ENCODE measurements around the gene AKR1C2. TPM values are rescaled to one million over a fixed set of nuclear protein-coding genes. Genes with fewer than 3 reads are reported as not detected.
A peak's percentile ranks its signal among the peaks of the same experiment; 100 is the strongest.

Gene AKR1C2
- total and polyA plus RNA-seq, 2 experiments from 2014 or later, result 51.0 to 51.7 TPM

DNA sequence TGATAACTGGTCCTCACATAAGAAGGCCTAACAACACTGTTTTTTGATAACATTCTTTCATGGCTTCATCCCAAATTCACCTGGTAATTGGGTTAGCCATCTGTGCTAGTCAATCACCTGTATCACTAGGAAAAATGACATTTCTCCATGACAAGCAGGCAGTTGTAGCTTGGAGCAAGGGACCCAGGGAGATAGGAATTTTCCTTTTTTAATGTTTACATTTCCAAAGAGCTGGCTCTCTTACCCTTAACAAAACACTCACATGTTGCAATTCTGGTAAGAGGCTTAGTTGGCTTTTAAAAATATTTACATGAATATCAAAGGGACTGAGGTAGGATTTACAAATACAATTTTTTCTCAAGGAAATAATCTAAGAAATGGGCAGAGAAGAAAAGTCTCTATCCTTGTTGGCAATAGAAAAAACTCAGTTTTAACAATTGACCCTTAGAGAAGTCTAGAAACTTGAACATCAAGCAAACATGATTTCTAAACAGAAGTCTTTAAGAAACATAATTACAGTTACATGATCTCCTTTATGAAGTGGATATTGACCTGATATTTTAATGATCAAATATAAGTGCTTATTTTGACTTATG lies 56.5 kb downstream of the AKR1C2 start:
- no peak for TF ChIP-seq EZH2 (IDR thresholded peaks at IDR 0.05; ENCODE audit: borderline replicate concordance)
- TF ChIP-seq, protein P1, sequence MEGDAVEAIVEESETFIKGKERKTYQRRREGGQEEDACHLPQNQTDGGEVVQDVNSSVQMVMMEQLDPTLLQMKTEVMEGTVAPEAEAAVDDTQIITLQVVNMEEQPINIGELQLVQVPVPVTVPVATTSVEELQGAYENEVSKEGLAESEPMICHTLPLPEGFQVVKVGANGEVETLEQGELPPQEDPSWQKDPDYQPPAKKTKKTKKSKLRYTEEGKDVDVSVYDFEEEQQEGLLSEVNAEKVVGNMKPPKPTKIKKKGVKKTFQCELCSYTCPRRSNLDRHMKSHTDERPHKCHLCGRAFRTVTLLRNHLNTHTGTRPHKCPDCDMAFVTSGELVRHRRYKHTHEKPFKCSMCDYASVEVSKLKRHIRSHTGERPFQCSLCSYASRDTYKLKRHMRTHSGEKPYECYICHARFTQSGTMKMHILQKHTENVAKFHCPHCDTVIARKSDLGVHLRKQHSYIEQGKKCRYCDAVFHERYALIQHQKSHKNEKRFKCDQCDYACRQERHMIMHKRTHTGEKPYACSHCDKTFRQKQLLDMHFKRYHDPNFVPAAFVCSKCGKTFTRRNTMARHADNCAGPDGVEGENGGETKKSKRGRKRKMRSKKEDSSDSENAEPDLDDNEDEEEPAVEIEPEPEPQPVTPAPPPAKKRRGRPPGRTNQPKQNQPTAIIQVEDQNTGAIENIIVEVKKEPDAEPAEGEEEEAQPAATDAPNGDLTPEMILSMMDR (IDR thresholded peaks at IDR 0.05; ENCODE audit: poor library complexity), result no peak
- TF ChIP-seq EZH2phosphoT487 (IDR thresholded peaks at IDR 0.05; ENCODE audit: low read depth, severe bottlenecking, unreplicated experiment), result no peak
- Histone ChIP-seq H3K36me3 (replicated peaks; ENCODE audit: insufficient read depth, low read depth) (no peaks in the 10 kb centered on the region), H3K27ac (peak overlapping the region; percentile 87), H3K4me3 (no peak overlapping the region), H3K4me1 (ENCODE audit: insufficient read depth) (peaks cover 42% of the 10 kb centered on the region), H3K4me2 (peak overlapping the region; percentile 7), H4K20me1 (ENCODE audit: insufficient read depth, poor library complexity, severe bottlenecking) (no peaks in the 10 kb centered on the region), H3K27me3 (no peaks in the 10 kb centered on the region), H3K9me2 (replicated peaks; ENCODE audit: insufficient read depth) (no peaks in the 10 kb centered on the region), H3K79me2 (no peaks in the 10 kb centered on the region), H2AFZ (no peak overlapping the region), H3K9me3 (ENCODE audit: low read depth) (no peaks in the 10 kb centered on the region)
- no peak for DNase-seq (ENCODE audit: low spot score)

DNA sequence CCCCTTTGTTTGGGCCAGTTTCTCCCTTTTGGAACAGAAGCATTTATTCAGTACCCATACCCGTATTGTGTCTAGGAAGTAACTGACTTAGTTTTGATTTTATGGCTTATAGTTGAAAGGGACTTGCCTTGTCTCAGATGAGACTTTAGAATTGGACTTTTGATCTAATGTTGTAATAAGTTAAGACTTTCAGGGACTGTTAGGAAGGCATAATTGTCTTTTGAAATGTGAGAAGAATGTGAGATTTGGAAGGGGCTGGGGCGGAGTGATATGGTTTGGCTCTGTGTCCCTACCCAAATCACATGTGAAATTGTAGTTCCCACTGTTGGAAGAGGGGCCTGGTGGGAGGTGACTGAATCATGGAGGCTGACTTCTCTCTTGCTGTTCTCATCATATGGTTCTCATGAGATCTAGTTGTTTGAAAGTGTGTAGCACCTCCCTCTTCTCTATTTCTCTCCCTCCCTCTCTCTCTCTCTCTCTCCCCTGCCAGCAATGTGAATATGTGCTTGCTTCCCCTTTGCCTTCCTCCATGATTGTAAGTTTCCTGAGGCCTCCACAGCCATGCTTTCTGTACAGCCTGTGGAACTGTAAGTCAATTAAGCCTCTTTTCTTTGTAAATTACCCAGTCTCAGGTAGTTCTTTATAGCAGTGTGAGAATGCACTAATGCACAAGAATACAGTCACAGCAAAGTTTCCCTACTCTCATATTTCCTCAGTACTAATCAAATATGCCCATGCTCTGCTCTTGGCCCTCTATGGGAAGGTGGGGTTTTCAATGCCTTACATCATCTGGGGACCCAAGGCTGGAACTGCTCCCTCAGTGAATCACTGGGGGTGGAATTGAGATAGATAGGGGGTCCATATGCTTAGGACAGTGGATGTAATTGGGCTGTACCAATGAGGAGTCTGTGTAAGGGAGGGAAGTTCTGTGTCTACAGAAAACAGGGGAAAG lies 57.6 kb downstream of the AKR1C2 start:
- Histone ChIP-seq H3K9me2 (replicated peaks; ENCODE audit: insufficient read depth) (no peaks in the 10 kb centered on the region), H3K4me2 (no peak overlapping the region), H3K9me3 (ENCODE audit: low read depth) (no peaks in the 10 kb centered on the region), H3K36me3 (replicated peaks; ENCODE audit: insufficient read depth, low read depth) (no peaks in the 10 kb centered on the region), H4K20me1 (ENCODE audit: insufficient read depth, poor library complexity, severe bottlenecking) (no peaks in the 10 kb centered on the region), H3K27ac (peak overlapping the region; percentile 87), H2AFZ (no peak overlapping the region), H3K27me3 (no peaks in the 10 kb centered on the region), H3K4me3 (no peak overlapping the region), H3K4me1 (ENCODE audit: insufficient read depth) (peaks cover 48% of the 10 kb centered on the region), H3K79me2 (no peaks in the 10 kb centered on the region)
- WGBS (ENCODE audit: low lambda C conversion rate, missing lambda C conversion rate), result 79% methylated on average over 2 of the region's 2 CpGs
- TF ChIP-seq EZH2 (IDR thresholded peaks at IDR 0.05; ENCODE audit: borderline replicate concordance) (no peak), EZH2phosphoT487 (IDR thresholded peaks at IDR 0.05; ENCODE audit: low read depth, severe bottlenecking, unreplicated experiment) (no peak)
- TF ChIP-seq, protein P1 (IDR thresholded peaks at IDR 0.05; ENCODE audit: poor library complexity), result no peak
- no peak for DNase-seq (ENCODE audit: low spot score)

DNA sequence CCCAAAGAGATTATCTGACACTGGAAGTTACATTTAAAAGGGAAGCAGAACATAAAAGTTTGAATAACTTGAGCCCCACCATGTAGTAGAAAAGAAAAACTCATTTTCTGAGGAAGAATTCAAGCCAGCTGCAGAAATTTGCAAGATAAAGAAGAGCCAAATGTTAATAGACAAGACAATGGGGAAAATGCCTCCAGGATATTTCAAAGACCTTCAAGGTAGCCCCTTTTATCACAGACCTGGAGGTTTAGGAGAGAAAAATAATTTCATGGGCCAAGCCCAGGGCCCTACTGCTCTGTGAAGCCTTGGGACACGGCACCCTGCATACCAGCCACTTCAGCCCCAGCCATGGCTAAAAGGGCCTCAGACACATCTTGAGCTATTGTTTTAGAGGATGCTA lies 58.8 kb downstream of the AKR1C2 start:
- Histone ChIP-seq H3K27me3 (no peaks in the 10 kb centered on the region), H4K20me1 (ENCODE audit: insufficient read depth, poor library complexity, severe bottlenecking) (no peaks in the 10 kb centered on the region), H3K4me3 (no peak overlapping the region), H3K27ac (no peak overlapping the region), H3K9me2 (replicated peaks; ENCODE audit: insufficient read depth) (no peaks in the 10 kb centered on the region), H3K4me1 (ENCODE audit: insufficient read depth) (peaks cover 45% of the 10 kb centered on the region), H3K79me2 (no peaks in the 10 kb centered on the region), H3K36me3 (replicated peaks; ENCODE audit: insufficient read depth, low read depth) (no peaks in the 10 kb centered on the region), H2AFZ (no peak overlapping the region), H3K4me2 (no peak overlapping the region), H3K9me3 (ENCODE audit: low read depth) (no peaks in the 10 kb centered on the region)
- DNase-seq (ENCODE audit: low spot score), result no peak
- TF ChIP-seq EZH2 (IDR thresholded peaks at IDR 0.05; ENCODE audit: borderline replicate concordance) (no peak), EZH2phosphoT487 (IDR thresholded peaks at IDR 0.05; ENCODE audit: low read depth, severe bottlenecking, unreplicated experiment) (no peak)
- TF ChIP-seq, protein P1 (IDR thresholded peaks at IDR 0.05; ENCODE audit: poor library complexity), result no peak
- WGBS (ENCODE audit: low lambda C conversion rate, missing lambda C conversion rate), result 90% methylated on average over 1 of the region's 1 CpG
